H9 (cell line): ENCODE data around the gene BRWD1. TPM values are rescaled to one million over a fixed set of nuclear protein-coding genes. Genes with fewer than 3 reads are reported as not detected.

Experiments
- DNase-seq: peaks from one replicate; pipeline ENCODE4 v3.0.0-alpha.2; 2017
- H2AFZ ChIP-seq: one replicate; pipeline ENCODE4 v1.6.1; 2013; ENCODE audit warnings: mild to moderate bottlenecking, low read length, control low read depth, moderate library complexity
- H2AK5ac ChIP-seq: 2 replicates; pipeline ENCODE4 v1.6.1; 2013; ENCODE audit warnings: low read length, control low read depth, mixed read lengths; ENCODE audit not compliant: insufficient read length
- H2BK120ac ChIP-seq: one replicate; pipeline ENCODE4 v1.6.1; 2013; ENCODE audit warnings: low read depth, mild to moderate bottlenecking, low read length, control low read depth, inconsistent platforms; ENCODE audit not compliant: poor library complexity, severe bottlenecking
- H2BK12ac ChIP-seq: 2 replicates; pipeline ENCODE4 v1.6.1; 2013; ENCODE audit warnings: low read length, control low read depth, mixed read lengths, low read depth; ENCODE audit not compliant: insufficient read length
- H2BK15ac ChIP-seq: 2 replicates; pipeline ENCODE4 v1.6.1; 2013; ENCODE audit warnings: low read depth, low read length, control low read depth
- H2BK20ac ChIP-seq: one replicate; pipeline ENCODE4 v1.6.1; 2013; ENCODE audit warnings: low read depth, mild to moderate bottlenecking, low read length, control low read depth, inconsistent platforms; ENCODE audit not compliant: poor library complexity, severe bottlenecking
- H2BK5ac ChIP-seq: 2 replicates; pipeline ENCODE4 v1.6.1; 2013; ENCODE audit warnings: low read length, control low read depth, mixed read lengths; ENCODE audit not compliant: insufficient read length
- H3K14ac ChIP-seq: 2 replicates; pipeline ENCODE4 v1.6.1; 2013; ENCODE audit warnings: low read length, control low read depth; ENCODE audit not compliant: insufficient read depth
- H3K18ac ChIP-seq: 2 replicates; pipeline ENCODE4 v1.6.1; 2013; ENCODE audit warnings: low read depth, mild to moderate bottlenecking, mixed read lengths, low read length, control low read depth; ENCODE audit not compliant: insufficient read length
- H3K23ac ChIP-seq: 2 replicates; pipeline ENCODE4 v1.6.1; 2013; ENCODE audit warnings: low read length, control low read depth, mixed read lengths, low read depth; ENCODE audit not compliant: insufficient read length
- H3K23me2 ChIP-seq: 2 replicates; pipeline ENCODE4 v1.6.1; 2013; ENCODE audit warnings: low read depth, mild to moderate bottlenecking, mixed read lengths, low read length, control low read depth; ENCODE audit not compliant: insufficient read length, poor library complexity, severe bottlenecking
- H3K27ac ChIP-seq: 2 replicates; pipeline ENCODE4 v1.5.1; 2013; ENCODE audit warnings: low read length, control low read depth, mixed read lengths, low read depth; ENCODE audit not compliant: insufficient read length
- H3K27me3 ChIP-seq: 2 replicates; pipeline ENCODE4 v1.6.1; 2013; ENCODE audit warnings: low read length, control low read depth, inconsistent platforms; ENCODE audit not compliant: insufficient read depth
- H3K4ac ChIP-seq: 2 replicates; pipeline ENCODE4 v1.6.1; 2013; ENCODE audit warnings: low read depth, mild to moderate bottlenecking, control low read depth, inconsistent platforms, low read length, moderate library complexity
- H3K4me1 ChIP-seq: 2 replicates; pipeline ENCODE4 v1.6.1; 2013; ENCODE audit warnings: low read length, control low read depth, inconsistent platforms; ENCODE audit not compliant: insufficient read depth
- H3K4me2 ChIP-seq: 2 replicates; pipeline ENCODE4 v1.6.1; 2013; ENCODE audit warnings: low read length, control low read depth, mixed read lengths; ENCODE audit not compliant: insufficient read length, insufficient read depth
- H3K56ac ChIP-seq: 2 replicates; pipeline ENCODE4 v1.6.1; 2013; ENCODE audit warnings: low read depth, mild to moderate bottlenecking, mixed read lengths, low read length, control low read depth; ENCODE audit not compliant: insufficient read length
- H3K79me1 ChIP-seq: 2 replicates; pipeline ENCODE4 v1.6.1; 2013; ENCODE audit warnings: low read depth, mild to moderate bottlenecking, moderate library complexity, low read length, control low read depth, inconsistent platforms; ENCODE audit not compliant: insufficient read depth, poor library complexity, severe bottlenecking
- H3K79me2 ChIP-seq: 2 replicates; pipeline ENCODE4 v1.6.1; 2013; ENCODE audit warnings: low read length, control low read depth, inconsistent platforms; ENCODE audit not compliant: insufficient read depth
- H3K9ac ChIP-seq: 2 replicates; pipeline ENCODE4 v1.6.1; 2013; ENCODE audit warnings: low read length, control low read depth, mixed read lengths; ENCODE audit not compliant: insufficient read length; ENCODE audit errors: extremely low read depth
- H3K9me3 ChIP-seq: one replicate; pipeline ENCODE4 v1.6.1; 2013; ENCODE audit warnings: low read depth, low read length, inconsistent platforms; ENCODE audit not compliant: control insufficient read depth
- H3T11ph ChIP-seq: one replicate; pipeline ENCODE4 v1.6.1; 2013; ENCODE audit warnings: mild to moderate bottlenecking, low read length, control low read depth, inconsistent platforms
- H4K20me1 ChIP-seq: one replicate; pipeline ENCODE4 v1.6.1; 2013; ENCODE audit not compliant: control insufficient read depth, insufficient read length, insufficient read depth
- H4K5ac ChIP-seq: 2 replicates; pipeline ENCODE4 v1.6.1; 2013; ENCODE audit warnings: low read depth, mild to moderate bottlenecking, mixed read lengths, low read length, control low read depth; ENCODE audit not compliant: insufficient read length
- H4K8ac ChIP-seq: replicated peaks from 2 replicates; pipeline ENCODE4 v1.6.1; 2013; ENCODE audit warnings: low read length, control low read depth, mixed read lengths, low read depth; ENCODE audit not compliant: insufficient read length
- H4K91ac ChIP-seq: 2 replicates; pipeline ENCODE4 v1.6.1; 2013; ENCODE audit warnings: low read depth, mild to moderate bottlenecking, moderate library complexity, mixed read lengths, low read length, control low read depth; ENCODE audit not compliant: insufficient read length
- H3K27ac Mint-ChIP-seq, 3 experiments: 2 replicates in 2 of 3; 3 replicates in 1 of 3; pipeline ENCODE4 v1.8.0; 2020 to 2021; ENCODE audit warnings: mixed read lengths in 3 of 3, mild to moderate bottlenecking in 1 of 3, moderate library complexity in 1 of 3
- H3K27me3 Mint-ChIP-seq: 2 replicates; pipeline ENCODE4 v1.8.0; 2021; ENCODE audit warnings: low read depth, mild to moderate bottlenecking, moderate library complexity, mixed read lengths
- H3K36me3 Mint-ChIP-seq, 3 experiments: 2 replicates in 2 of 3; 3 replicates in 1 of 3; pipeline ENCODE4 v1.8.0; 2020 to 2021; ENCODE audit warnings: low read depth in 3 of 3, mixed read lengths in 3 of 3; ENCODE audit not compliant: insufficient read depth in 1 of 3
- H3K4me1 Mint-ChIP-seq, 2 experiments: 2 replicates each; pipeline ENCODE4 v1.8.0; 2020; ENCODE audit warnings: mixed read lengths in 2 of 2
- H3K4me3 Mint-ChIP-seq, 2 experiments: 2 replicates in 1 of 2; 3 replicates in 1 of 2; pipeline ENCODE4 v1.8.0; 2020 to 2021; ENCODE audit warnings: mild to moderate bottlenecking in 2 of 2, mixed read lengths in 2 of 2, moderate library complexity in 1 of 2
- H3K9me3 Mint-ChIP-seq, 2 experiments: 2 replicates in 1 of 2; 3 replicates in 1 of 2; pipeline ENCODE4 v1.8.0; 2020; ENCODE audit warnings: mild to moderate bottlenecking in 2 of 2, mixed read lengths in 2 of 2, moderate library complexity in 1 of 2
- WGBS: extraction: QIAGEN DNeasy Blood & Tissue Kit; methylation state at CpG from one replicate; pipeline ENCODE4 v1.1.7; 2013; ENCODE audit warnings: missing lambda C conversion rate, low lambda C conversion rate, mixed read lengths; ENCODE audit not compliant: insufficient read length; ENCODE audit errors: extremely low coverage; 5-methylcytosine and 5-hydroxymethylcytosine counted together
- total RNA-seq: library from RNA; stranded (reverse); gene quantifications from 2 replicates; pipeline ENCODE4 v1.2.1, GENCODE V29; 2021
- TF ChIP-seq, protein P1 (sequence below): fragments of 200-600 bp; sonication (generic); conservative IDR thresholded peaks from 3 replicates; pipeline ENCODE4 v1.8.0; 2021; ENCODE audit warnings: antibody characterized with exemption, mild to moderate bottlenecking

The BRWD1 gene
- total RNA-seq, 1 experiment from 2014 or later: 48.4 TPM

DNA sequence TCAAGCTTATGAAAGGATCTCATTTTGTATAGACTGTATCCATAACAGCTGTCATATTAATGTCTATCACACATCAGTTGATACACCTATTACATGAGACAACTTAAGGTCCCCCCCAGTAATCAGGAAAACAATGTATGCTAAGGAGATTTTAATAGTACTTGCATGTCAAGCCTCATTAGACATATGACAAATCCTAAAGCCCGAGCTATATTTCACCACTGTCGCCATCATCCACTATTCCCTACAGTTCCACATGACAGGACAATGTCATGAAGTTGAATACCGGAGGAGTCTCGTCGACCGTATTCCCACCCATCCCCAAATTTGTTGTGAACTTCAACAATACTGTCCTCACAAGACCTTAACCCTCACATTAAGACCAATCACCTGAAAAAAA is 32.0 kb upstream of the BRWD1 start:
- Histone ChIP-seq H4K91ac (no peak overlapping the region), H3K56ac (no peak overlapping the region), H4K8ac (no peak overlapping the region), H3K23ac (no peak overlapping the region), H2BK15ac (no peak overlapping the region), H2AFZ (no peak overlapping the region), H3K9ac (no peak overlapping the region), H3T11ph (no peak overlapping the region), H2BK5ac (no peak overlapping the region), H3K4me2 (no peak overlapping the region), H2BK120ac (no peak overlapping the region), H3K4ac (no peak overlapping the region), H3K27ac (no peak overlapping the region), H3K79me2 (peaks cover 14% of the 10 kb centered on the region), H4K20me1 (no peaks in the 10 kb centered on the region), H2AK5ac (no peak overlapping the region), H3K27me3 (no peaks in the 10 kb centered on the region), H3K9me3 (no peaks in the 10 kb centered on the region), H3K18ac (no peak overlapping the region), H3K4me1 (peaks cover 3% of the 10 kb centered on the region; the same call in 1 of the 2 replicates), H3K79me1 (no peaks in the 10 kb centered on the region), H3K14ac (no peak overlapping the region), H4K5ac (no peak overlapping the region), H3K23me2 (peaks cover 4% of the 10 kb centered on the region), H2BK20ac (no peak overlapping the region), H2BK12ac (no peak overlapping the region)
- Mint-ChIP-seq H3K9me3 (no peaks in the 10 kb centered on the region), H3K27ac (peak overlapping the region in 1 of 3 experiments; percentile 80; a peak in 2 of 7 replicates), H3K27me3 (no peaks in the 10 kb centered on the region), H3K36me3 (peaks cover 45 to 66% (median 64%) of the 10 kb centered on the region in 3 experiments), H3K4me3 (peak overlapping the region; percentile 83 to 90), H3K4me1 (peaks cover 31 to 38% of the 10 kb centered on the region in 2 experiments)
- no CpG with 5 or more reads among the region's 6 CpGs for WGBS
- no peak for DNase-seq
- TF ChIP-seq, protein P1, sequence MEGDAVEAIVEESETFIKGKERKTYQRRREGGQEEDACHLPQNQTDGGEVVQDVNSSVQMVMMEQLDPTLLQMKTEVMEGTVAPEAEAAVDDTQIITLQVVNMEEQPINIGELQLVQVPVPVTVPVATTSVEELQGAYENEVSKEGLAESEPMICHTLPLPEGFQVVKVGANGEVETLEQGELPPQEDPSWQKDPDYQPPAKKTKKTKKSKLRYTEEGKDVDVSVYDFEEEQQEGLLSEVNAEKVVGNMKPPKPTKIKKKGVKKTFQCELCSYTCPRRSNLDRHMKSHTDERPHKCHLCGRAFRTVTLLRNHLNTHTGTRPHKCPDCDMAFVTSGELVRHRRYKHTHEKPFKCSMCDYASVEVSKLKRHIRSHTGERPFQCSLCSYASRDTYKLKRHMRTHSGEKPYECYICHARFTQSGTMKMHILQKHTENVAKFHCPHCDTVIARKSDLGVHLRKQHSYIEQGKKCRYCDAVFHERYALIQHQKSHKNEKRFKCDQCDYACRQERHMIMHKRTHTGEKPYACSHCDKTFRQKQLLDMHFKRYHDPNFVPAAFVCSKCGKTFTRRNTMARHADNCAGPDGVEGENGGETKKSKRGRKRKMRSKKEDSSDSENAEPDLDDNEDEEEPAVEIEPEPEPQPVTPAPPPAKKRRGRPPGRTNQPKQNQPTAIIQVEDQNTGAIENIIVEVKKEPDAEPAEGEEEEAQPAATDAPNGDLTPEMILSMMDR: no peak
